Measurements from ENCODE around the gene CARNS1. TPM values are rescaled to one million over a fixed set of nuclear protein-coding genes. Genes with fewer than 3 reads are reported as not detected.

CARNS1 gene, protein sequence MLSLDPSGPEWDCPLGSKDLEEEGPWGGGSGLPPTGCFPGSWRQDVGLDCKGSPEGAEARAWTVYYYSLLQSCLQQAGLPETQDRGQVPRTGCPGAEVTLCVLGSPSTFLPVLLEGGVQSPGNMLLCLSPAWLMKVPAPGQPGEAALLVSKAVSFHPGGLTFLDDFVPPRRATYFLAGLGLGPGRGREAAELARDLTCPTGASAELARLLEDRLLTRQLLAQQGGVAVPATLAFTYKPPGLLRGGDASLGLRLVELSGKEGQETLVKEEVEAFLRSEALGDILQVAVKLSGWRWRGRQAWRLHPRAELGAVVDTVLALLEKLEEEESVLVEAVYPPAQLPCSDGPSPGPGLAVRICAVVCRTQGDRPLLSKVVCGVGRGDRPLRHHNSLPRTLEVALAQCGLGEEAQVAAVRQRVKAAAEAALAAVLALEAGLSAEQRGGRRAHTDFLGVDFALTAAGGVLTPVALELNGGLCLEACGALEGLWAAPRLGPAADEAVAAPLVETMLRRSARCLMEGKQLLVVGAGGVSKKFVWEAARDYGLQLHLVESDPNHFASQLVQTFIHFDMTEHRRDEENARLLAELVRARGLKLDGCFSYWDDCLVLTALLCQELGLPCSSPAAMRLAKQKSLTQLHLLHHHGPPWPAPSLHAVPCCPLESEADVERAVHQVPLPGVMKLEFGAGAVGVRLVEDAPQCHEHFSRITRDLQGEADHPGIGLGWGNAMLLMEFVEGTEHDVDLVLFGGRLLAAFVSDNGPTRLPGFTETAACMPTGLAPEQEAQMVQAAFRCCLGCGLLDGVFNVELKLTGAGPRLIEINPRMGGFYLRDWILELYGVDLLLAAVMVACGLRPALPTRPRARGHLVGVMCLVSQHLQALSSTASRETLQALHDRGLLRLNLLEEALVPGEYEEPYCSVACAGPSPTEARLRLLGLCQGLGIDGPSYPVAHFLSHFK
- polyA plus RNA-seq, result 1 to 10 TPM in 2 of 3 donors, under 1 TPM in 1; 0.32 to 2.6 (median 2.1) TPM

DNA sequence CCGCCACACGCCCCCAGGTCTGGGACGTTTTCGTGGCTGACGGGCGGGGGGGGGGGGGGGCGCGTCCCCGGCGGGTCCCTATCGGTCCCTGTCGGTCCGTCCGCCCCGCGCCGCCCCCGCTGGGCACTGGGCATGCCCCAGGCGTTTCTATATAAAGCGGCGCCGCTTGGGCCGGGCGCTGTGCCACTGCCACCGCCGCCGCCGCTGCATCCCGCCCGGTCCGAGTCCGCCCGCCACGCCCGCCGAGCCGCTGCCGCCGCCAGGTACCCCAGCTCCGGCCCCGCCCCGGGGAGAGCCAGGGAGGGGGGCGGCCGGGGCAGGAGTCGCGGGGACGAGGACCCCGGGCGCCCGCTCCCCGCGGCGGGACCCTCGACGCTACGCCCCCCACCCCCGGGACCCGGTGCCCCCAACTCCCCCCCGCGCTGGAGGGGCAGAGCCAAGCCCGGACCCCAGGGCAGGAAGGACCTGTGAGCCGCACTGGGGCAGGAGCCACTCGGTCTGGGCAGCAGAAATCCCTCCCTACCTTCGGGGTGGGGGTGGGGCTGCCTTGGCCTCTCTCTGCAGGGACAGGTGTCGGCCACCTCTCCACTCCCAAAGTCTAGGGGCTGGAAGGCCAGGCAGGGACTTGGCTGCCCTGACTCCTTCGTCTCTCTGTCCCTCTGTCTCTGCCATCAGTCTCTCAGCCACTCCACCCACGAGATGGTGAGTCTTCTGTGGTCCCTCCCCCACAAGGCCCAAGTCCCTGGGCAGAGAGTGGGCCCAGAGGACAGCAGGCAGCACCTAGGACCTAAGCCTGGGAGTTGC is at the start of gene CARNS1:
TSS of gene CARNS1 (plus strand) at position 178 of the 804 bp plus-strand sequence. CDS start at position 700, 522 bp downstream.
- WGBS, 3 donors, result 3 to 8% (median 6%) methylated on average over 37 to 67 of the region's 67 CpGs
- no peak within 1 kb of the TSS for H3K27ac ChIP-seq (ENCODE audit: low read depth, low read length)

DNA sequence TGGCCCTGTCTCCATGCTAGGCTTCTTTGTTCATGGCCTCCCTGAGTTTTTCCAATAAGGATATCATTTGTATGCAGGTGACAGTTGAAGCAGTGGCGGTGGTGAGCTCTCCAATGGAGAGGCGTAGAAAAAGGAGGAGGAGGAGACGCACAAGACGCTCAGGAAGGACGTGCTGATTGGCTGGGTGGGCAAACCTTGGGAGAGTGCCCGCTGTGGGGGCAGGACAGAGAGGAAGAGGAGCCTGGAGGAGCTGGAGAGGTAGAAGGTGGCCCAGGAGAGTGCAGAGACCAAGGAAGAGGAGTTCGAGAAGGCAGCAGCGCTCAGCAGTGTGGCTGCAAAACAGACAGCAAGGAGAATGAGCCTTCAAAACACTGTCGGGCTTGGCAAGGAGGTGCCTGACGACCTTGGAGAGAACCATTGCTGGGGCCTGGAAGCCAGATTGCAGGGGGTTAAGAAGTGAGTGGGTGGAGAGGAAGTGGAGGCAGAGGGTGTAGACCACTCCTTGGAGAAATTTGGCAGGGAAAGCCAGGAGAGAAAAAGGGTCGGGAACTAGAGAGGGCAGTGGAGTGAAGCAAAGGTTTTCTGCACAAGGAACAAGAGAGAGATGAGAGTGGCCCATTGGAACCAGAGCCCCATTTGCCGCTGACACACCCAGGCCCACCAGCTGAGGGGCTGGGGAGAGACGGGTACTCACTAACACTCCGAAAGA is 49.6 kb upstream of the CARNS1 start:
- WGBS, 3 donors, result 59 to 79% (median 59%) methylated on average over 14 of the region's 14 CpGs
- H3K27ac ChIP-seq (ENCODE audit: low read depth, low read length), result no peak overlapping the region

DNA sequence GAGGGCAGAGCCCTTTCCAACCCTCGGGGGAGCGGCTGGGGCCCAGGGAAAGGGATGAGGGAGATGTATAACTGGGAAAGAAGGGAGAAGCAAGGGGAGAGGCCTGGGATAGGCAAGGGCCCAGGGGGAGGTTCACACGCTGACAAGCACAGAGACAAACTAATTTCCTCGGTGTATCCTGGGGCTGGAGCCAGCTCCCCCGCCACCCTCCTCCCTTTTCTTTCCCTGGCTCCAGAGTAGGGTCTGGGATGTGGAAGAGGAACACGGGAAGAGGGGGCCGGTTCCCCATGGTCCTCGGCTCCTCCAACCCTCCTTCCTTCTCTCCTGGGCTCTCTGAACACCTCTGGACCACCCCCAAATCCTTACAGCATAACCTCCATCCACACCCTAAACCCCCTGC is 48.9 kb upstream of the CARNS1 start:
- WGBS, 3 donors, result 37 to 70% (median 38%) methylated on average over 5 to 8 of the region's 8 CpGs
- H3K27ac ChIP-seq (ENCODE audit: low read depth, low read length), result no peak overlapping the region

DNA sequence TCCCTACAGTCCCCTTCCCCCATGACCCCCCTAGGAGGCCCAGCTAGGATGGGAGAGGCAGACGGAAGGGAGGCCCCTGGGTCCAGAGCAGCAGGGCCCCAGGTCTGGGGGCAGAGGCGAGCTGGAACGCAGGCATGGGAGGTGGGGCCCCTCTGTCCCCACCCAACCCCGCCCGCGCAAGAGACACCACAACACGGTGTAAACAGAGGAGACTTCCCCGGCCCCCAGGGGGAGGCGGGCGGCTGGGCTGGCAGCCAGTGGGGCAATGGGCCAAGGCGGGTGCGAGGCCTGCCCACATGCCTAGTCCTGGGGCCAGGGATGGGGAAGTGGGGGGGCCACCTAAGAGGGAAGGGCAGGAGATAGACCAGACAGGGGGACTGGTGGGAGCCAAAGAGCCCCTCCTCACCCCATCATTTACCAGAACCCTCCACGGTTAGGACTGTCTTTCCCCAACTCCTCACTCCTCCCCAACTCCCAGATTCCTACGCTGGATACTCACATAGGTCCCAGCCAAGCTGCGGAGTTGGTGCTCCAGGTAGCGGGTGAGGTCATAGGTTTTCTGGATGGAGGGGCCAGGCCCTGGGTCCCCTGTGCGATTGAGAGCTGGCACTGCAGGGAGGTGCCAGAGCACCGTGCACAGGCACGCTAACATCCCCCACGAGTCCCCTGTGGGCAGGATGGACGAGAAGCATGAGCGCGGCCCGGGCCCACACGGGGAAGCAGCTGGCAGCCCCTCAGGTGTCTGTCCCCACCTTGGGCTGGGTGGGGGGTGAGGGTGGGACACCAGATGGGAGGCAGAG is 48.3 kb upstream of the CARNS1 start:
- 33 to 64% (median 39%) methylated on average over 22 to 25 of the region's 25 CpGs for WGBS, 3 donors
- H3K27ac ChIP-seq (ENCODE audit: low read depth, low read length), result no peak overlapping the region

DNA sequence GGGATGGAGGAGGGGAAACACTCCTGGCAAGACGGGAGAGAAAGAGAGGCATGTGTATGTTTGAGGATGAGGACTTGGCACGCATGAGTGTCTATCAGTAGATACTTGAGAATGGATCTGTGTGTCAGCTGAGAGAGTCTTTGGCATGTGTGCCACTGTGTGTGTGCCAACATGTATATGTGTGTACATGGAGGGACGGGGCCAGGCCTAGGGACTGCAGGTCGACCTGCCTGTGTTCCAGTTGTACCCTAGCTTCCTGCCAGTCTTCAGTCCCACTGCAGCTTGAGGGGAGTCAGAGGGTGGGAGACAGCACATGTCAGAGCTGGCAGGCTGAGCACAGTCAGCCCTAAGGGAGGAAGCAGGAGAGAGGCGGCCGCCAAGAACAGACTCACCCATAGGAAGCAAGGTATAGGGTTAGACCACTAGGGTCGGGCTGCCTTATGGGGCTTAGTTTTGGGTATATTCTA is 47.7 kb upstream of the CARNS1 start:
- WGBS, 3 donors, result 45 to 82% (median 51%) methylated on average over 7 of the region's 7 CpGs
- no peak overlapping the region for H3K27ac ChIP-seq (ENCODE audit: low read depth, low read length)

DNA sequence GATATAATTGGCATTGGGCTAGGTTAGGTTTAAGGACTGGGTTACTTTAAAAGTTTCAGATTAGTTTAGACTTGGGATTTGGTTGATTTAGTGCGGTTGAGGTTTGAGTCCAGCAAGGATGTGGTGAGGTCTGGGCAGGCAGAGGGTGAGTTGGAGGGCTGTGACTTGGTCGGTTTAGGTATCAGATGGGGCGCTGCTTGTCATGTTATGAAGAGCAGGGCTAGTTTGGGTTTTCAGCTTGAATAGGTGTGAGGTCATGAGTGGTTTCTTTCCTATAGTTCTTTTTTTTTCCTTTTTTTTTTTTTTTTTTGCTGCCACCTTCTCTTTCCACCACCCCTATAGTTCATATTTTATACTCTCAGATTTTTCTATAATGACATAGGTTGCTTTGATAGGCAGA is 46.9 kb upstream of the CARNS1 start:
- 67 to 86% (median 73%) methylated on average over 3 of the region's 3 CpGs for WGBS, 3 donors
- H3K27ac ChIP-seq (ENCODE audit: low read depth, low read length), result no peak overlapping the region

DNA sequence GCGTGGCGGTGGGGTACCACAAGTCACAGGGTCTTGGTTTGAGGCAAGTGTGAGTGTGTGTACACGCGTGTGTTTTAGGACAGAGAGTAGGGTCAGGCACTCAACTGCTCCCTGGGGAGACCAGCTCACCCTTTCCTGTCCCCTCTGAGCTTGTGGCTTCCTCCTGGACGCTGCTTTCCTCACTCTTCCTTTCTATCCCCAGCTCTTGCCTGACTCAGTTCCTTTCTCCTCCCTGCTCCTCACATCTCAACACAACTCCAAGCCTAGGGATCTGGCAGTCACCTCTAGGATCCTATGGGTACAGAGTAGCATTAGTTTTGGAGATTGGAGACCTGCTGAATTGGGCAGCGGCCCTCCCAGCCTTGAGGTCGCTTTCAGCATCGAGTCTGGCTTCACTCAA is 46.2 kb upstream of the CARNS1 start:
- 76 to 89% (median 80%) methylated on average over 8 of the region's 8 CpGs for WGBS, 3 donors
- H3K27ac ChIP-seq (ENCODE audit: low read depth, low read length), result no peak overlapping the region

DNA sequence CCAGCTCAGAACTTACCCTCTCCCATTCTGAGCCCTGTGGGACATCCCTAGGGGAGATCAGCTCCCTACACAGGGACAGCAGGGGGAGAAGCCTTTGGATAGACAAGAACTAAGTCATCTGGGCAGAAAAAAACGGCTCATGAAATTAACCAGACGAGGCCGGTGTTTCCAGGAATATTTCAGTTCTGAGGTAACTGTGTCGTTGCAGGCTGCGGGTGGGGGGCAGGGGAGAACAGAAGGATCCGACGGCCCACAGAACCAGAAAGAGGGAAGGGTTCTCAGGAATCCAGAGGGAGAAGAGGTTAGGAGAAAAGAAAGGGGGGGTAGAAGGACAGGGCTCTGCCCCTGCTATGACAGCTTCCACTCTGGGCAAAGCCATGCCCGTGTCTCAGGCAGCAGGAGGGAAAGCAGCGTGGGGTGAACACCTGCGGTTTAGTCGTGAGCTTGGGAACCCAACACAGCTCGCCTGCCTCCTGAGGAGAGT is 45.6 kb upstream of the CARNS1 start:
- 39 to 69% (median 47%) methylated on average over 12 of the region's 12 CpGs for WGBS, 3 donors
- H3K27ac ChIP-seq (ENCODE audit: low read depth, low read length), result no peak overlapping the region

DNA sequence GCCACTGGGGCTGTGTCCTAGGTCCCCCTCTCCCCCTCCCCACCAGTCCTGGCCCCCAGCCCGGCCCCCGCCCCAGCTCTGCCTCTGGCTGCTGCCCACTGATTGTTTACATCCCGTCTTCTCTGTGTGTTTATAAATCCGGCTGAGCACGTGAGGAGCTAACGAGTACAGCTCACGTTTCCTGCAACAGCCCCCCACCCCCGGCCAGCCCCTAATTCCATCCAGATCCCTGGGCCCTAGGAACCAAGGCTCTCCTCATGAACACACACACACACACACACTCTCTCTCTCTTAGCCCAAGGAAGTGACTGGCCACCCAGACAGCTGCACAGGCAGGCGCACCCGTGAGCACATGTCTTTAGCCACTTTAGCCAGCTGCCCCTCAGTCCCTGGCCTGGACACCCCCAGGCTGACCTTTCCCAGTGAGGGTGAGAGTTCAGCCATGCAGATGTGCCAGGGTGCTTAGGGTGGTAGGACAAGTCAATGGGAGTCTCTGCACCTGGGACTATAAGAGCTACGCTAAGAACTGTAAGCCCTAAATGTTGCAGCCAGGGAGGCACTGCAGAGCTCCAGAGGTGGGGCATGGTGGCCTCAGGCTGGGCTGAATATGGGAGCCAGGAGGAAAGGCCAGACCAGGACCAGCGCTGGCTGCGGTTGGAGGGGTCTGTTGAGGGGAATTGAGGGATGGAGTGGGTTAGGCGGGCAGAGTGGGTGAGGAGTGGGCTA is 45.0 kb upstream of the CARNS1 start:
- no peak overlapping the region for H3K27ac ChIP-seq (ENCODE audit: low read depth, low read length)

DNA sequence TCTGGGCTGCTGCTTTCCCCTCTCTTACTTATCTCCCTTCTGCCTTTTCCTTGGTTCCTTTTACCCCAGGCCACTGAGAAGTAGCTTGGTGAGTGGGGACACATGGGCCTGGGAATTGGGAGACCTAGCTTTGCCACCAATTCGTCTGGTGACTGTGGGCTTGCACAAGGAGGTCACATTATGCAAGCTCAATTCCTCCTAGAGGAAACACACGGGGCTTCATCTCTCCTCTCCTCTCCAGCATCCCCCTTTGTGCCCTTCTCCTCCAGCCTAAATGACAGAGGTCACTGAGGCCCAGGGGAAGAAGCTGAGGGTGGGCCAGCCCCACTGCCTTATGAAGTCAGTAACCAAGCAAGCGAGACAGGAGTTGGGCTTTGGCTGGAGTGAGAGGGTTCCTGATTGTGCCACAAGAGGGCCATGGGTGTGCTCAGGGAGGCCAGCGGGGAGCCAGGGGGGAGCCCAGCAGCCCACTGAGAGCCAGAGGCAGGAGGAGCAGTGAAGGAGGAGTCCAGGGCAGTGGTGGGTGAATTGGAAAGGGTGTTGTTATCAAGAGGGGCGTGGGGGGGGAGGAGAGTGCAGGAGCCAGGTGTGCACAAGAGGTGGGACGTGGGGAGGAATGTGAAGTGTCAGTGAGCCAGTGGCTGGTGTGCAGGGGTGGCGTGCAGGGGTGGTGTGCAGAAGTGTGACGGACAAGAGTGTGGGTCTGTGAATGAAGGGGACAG is 44.1 kb upstream of the CARNS1 start:
- 38 to 47% (median 39%) methylated on average over 8 of the region's 8 CpGs for WGBS, 3 donors
- H3K27ac ChIP-seq (ENCODE audit: low read depth, low read length), result no peak overlapping the region

More for the DNA sequence above, 45.0 kb upstream of the CARNS1 start:
- 53 to 58% (median 56%) methylated on average over 14 of the region's 14 CpGs for WGBS, 3 donors

DNA sequence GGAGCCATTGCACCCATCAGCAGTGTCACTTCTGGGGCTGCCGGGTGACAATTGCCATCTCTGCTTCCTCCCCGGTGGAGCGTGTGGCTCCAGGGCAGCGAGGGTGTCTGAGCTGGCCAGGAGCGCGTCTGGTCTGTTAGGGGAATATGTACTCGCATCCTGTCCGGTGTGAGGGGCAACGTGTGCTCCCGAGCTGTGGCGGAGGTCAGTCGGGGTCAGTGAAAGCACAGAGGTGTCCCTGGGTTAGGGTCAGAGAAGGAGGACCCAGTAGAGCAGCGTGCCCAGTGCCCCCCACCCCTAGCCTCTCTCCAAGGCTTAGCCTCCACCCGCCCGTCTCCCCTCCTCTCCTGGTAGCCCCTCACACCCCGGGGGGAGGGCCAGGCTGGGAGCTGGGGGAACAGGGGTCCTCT is 43.6 kb upstream of the CARNS1 start:
- H3K27ac ChIP-seq (ENCODE audit: low read depth, low read length), result no peak overlapping the region
- WGBS, 3 donors, result 14 to 21% (median 16%) methylated on average over 11 to 16 of the region's 16 CpGs

DNA sequence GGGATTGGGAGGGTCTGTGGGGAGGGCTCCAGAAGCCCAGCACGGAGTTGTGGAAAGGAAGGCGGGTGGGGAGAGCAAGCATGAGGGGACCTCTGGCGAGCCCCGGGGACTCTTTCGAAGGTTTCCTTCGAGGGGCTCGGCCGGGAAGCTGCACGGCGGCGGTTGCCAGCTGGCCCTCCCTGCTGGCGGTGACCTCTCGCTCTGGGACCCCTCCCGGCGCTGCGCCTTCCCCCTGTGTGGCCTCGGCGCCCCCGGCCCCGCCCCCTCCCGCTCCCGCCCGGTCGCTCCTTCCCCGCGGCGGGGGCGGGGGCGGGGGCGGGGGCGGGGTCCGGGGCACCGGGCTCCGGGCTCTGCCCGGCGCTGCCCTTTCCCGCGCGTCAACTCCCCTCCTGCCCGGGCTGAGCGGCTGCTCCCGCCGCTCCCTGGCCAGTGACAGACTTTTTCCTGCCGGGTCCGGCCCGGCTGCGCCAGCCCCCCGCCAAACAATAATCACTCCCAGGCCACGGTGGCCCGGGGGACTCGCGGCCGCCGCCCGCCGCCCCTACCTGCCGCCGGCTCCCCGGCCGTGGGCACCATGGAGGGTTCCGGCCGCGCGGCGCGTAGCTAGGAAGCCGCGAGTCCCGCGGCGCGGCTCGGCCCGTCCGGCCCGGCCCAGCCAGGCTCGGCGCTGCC is 43.0 kb upstream of the CARNS1 start:
- H3K27ac ChIP-seq (ENCODE audit: low read depth, low read length), result peak overlapping the region; percentile 83
- 1 to 2% (median 1%) methylated on average over 50 to 78 of the region's 78 CpGs for WGBS, 3 donors

DNA sequence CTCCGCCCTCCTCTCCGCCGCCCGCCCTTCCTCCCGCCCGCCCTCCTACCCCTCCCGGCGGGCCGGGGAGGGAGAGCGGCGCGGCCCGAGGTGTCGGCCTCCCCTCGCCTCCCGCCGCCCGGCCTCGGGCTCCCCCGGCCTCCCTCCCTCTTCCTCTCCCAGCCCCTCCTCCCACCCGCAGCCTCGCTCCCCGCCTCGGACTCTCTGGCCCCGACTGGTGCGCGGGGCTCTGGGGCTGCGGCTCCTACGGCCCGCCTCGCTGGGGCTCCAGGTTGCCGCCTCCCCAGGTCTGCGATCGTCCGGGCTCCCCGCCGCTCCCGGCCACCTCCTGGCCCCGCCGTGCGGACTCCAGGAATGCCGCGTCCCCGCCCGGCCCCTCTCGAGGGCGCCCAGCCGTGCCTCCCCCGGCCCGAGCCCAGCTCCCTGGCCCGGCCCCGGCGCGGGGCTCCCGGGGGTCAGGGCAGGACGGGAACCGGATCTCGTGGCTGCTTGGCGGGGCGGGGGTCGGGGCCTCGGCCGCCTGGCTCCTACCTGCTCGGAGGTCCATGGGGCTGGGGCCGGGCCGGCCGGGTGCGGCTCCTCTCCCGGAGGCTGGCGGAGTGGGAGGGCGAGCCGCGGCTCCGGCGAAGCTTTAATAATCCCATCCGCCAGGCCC is 42.4 kb upstream of the CARNS1 start, which contains the start of gene CLCF1:
TSS of gene CLCF1 (minus strand) at position 606 of the 655 bp plus-strand sequence. CDS start at position 547, 59 bp downstream.
- 1% methylated on average over 48 to 70 of the region's 76 CpGs for WGBS, 3 donors
- H3K27ac ChIP-seq (ENCODE audit: low read depth, low read length), result peak within 1 kb of the TSS; percentile 83
